Measurements from ENCODE around the gene PPP3CA. TPM values are rescaled to one million over a fixed set of nuclear protein-coding genes. Genes with fewer than 3 reads are reported as not detected.

The PPP3CA gene
- total RNA-seq, 4 donors from 2014 or later = 41.1 to 69.5 (median 53.6) TPM

DNA sequence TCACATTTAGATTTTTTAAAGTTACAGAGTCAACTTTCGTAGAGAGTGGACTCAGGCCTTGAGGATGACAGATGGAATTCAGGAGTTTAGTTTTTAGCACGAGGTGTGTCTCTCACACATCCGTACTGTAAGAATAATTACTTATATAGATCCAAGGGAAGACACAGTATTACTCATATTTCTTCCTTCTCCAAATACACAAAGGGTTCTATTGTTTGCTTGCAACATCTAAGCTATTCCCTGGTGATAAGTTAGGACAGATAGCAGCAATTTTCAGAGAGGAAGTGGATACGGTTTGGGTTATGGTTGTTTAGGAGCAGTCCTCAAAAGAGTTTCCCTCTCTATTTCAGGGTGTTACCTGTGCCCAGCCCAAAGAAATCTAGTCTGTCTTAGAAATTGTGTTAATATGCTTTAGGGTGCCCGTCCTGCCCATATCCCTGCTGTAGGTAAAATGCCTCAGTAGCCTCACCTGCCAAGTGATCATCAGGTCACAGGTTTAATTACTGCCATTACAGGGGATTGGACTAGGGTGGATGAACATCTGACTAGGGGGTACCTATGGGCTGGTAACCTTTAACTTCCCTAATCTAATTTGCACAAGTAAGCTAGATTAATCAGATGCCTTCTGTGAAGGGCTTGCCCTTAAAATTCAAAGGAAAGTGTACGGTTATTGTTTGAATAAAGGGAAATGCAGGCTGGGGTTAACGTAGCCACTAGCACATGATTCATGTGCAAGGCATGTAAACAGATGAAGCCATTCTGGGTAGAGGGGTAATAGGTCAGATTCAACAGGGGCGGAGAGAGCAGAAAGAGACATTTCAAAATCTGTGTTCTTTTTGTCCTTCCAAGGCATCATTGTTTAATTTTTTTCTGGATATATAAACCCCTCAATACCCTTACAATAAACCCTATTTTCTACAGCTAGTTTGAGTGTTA is 8.7 kb upstream of the PPP3CA start:
- TF ChIP-seq, protein P1, sequence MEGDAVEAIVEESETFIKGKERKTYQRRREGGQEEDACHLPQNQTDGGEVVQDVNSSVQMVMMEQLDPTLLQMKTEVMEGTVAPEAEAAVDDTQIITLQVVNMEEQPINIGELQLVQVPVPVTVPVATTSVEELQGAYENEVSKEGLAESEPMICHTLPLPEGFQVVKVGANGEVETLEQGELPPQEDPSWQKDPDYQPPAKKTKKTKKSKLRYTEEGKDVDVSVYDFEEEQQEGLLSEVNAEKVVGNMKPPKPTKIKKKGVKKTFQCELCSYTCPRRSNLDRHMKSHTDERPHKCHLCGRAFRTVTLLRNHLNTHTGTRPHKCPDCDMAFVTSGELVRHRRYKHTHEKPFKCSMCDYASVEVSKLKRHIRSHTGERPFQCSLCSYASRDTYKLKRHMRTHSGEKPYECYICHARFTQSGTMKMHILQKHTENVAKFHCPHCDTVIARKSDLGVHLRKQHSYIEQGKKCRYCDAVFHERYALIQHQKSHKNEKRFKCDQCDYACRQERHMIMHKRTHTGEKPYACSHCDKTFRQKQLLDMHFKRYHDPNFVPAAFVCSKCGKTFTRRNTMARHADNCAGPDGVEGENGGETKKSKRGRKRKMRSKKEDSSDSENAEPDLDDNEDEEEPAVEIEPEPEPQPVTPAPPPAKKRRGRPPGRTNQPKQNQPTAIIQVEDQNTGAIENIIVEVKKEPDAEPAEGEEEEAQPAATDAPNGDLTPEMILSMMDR (IDR thresholded peaks at IDR 0.05; ENCODE audit: low read depth) = no peak

GRCh38 chr4:101355246-101355645 is 7.9 kb upstream of the PPP3CA start:
- TF ChIP-seq, protein P1 (IDR thresholded peaks at IDR 0.05; ENCODE audit: low read depth) = no peak

DNA sequence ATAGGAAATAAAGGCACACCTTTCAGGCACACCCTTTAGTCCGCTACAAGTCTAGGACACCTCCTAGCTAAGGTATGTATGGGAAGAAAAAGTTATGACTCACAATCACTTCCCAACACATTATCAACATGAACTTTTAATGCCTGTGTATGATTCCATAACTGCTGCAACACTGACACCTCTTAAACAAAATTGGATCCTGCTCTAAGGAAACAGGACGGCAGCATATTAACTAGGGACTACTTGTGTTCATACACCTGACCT is 2.4 kb upstream of the PPP3CA start:
- TF ChIP-seq, protein P1 (IDR thresholded peaks at IDR 0.05; ENCODE audit: low read depth) = no peak

DNA sequence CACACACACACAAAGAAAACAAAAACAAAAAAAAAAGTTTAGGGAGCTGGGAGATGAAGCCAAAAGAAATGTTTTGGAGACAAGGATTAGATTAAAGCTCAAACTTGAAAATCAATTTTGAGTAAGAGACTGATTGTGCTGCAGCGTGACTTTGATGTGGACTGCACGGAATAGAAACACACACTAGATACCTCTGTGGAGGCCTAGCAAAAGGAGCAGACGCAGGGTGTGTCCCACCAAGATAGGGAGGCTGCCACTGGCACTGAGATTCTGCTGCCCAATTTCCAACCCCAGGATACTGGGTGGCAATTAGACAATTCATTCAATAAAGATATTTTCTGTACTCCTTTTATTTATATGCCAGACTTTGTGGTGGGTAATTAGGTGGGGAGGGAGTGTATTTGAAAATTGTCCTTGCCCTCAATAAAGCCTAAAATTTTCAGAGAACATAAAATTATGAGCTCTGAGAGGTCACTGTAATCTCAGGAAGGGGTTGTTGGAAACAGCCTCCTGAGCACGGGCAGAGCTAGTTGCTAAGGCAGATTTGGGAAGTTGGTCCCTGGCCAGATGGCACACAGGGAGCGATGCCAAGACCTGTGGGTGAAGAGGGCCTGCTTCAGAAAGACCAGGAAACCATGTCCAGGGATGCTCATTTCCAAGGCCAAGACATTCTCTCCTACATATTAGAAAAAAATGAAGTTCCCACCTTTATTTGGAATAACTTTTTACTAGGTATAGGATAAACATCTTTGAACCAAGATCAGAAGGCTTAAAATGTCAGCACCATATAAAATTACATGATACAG is 1.9 kb upstream of the PPP3CA start:
- TF ChIP-seq, protein P1 (IDR thresholded peaks at IDR 0.05; ENCODE audit: low read depth) = no peak

GRCh38 chr4:101348367-101348827 is 1.1 kb upstream of the PPP3CA start:
- TF ChIP-seq, protein P1 (IDR thresholded peaks at IDR 0.05; ENCODE audit: low read depth) = no peak

DNA sequence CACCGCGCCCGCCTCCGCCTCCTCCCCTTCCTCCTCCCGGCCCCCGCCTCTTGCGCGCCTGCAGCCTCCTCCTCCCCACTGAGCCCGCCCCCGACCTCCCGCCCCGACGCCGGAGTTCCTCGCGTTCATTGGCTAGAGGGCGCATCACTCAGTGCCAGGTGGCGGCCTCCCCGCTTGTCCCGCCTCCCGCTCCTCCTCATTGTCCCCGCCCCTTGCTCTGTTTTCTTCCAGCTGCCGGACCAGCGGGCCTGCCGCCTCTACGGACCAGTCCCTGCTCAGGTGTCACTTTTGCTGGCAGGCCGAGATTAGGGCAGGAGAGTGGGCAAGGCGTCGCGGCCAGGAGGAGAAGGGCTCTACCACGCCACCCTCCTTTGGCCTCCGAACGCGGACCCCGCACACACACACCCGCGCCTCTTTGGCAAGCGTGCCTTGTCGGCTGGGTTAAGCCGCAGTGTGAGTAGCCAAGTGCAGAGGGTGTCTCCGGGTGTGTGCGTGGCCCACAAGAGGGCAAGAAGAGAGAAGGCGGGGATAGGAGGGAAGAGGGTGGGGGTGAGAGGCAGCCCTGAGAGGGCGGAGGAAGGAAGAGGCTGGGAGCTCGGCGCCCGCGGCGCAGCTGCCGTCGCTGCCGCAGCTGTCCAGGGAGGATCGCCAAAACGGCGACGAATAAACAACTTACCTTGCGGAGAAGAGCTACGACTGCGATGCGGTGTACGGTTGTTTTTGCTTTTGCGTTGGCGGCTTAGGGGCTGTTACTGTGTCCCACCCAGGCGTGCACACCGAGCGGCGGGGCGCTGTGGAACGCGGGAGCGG is 436 bp upstream of the PPP3CA start:
- TF ChIP-seq, protein P1 (IDR thresholded peaks at IDR 0.05; ENCODE audit: low read depth) = no peak
